GM10266 (cell line): ENCODE results near the gene DMD.

Experiments used
- DNase-seq: peaks from one replicate; pipeline ENCODE4 v3.0.0; 2012; ENCODE audit errors: extremely low spot score
- CTCF ChIP-seq: IDR thresholded peaks from 2 replicates; pipeline ENCODE4 v1.5.1; 2012; ENCODE audit warnings: mild to moderate bottlenecking, low read depth; ENCODE audit not compliant: control insufficient read depth, insufficient read depth; ENCODE audit errors: missing control alignments

Gene DMD

GRCh38 chrX:31543634-31544033, 1667.7 kb downstream of the DMD start:
- DNase-seq = no peak
- no peak for TF ChIP-seq CTCF

- no peak for TF ChIP-seq CTCF
These were observed 1668.8 kb downstream of the DMD start for GRCh38 chrX:31542566-31542965.

GRCh38 chrX:31540313-31540712, 1671.0 kb downstream of the DMD start:
- DNase-seq = no peak
- no peak for TF ChIP-seq CTCF

More at GRCh38 chrX:31542566-31542965, 1668.8 kb downstream of the DMD start:
- no peak for DNase-seq

- no peak for TF ChIP-seq CTCF
- DNase-seq = no peak
These were observed 1683.8 kb downstream of the DMD start for GRCh38 chrX:31527455-31528126.

- DNase-seq = no peak
- no peak for TF ChIP-seq CTCF
These were observed 1687.3 kb downstream of the DMD start for GRCh38 chrX:31523884-31524536.

- no peak for DNase-seq
- no peak for TF ChIP-seq CTCF
These were observed 1688.6 kb downstream of the DMD start for GRCh38 chrX:31522760-31523159.

- no peak for TF ChIP-seq CTCF
- no peak for DNase-seq
These were observed 1689.4 kb downstream of the DMD start for GRCh38 chrX:31521941-31522340.
